ENCODE data around the gene ESYT2. TPM values are rescaled to one million over a fixed set of nuclear protein-coding genes. Genes with fewer than 3 reads are reported as not detected.

The ESYT2 gene
- total and polyA plus RNA-seq, 2 of the 4 experiments (the other 2 are of a cell fraction) = 26.7 to 69.9 TPM

DNA sequence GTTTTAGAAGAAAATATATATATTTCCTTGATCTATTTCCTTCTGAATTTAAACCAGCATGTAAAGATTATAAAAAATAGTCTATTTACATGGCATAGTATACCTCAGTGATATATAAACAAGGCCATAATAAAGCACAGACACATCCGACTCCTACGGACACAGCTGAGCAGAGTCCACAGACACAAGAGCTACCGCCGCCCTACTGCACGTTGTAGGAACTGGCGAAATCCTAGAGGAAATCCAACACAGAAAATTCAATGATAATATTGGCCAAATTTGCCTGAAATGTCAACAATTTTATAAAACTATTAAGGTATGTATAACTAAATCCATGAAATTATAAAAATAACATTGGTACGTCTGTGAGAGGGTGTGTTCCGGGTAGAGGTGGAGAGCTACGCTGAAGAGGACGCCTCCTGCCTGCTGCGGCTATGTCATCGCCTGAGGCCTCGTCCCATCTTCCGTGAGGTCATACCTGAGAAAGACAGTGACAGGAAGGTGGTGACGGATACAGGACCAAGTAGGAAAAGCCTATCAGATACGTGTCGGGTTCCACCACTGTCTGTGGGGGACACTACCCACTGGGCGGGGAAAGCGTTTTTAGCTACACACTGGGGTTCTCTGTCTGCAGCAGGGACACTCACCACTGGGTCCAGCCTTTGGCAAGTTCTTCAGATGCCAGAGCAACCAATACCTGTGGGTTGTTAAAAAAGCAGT is 95.4 kb downstream of the ESYT2 start:
- no peak for TF ChIP-seq POLR2A (IDR thresholded peaks at IDR 0.05; ENCODE audit: low read depth, low read length)
- TF ChIP-seq, protein P1, sequence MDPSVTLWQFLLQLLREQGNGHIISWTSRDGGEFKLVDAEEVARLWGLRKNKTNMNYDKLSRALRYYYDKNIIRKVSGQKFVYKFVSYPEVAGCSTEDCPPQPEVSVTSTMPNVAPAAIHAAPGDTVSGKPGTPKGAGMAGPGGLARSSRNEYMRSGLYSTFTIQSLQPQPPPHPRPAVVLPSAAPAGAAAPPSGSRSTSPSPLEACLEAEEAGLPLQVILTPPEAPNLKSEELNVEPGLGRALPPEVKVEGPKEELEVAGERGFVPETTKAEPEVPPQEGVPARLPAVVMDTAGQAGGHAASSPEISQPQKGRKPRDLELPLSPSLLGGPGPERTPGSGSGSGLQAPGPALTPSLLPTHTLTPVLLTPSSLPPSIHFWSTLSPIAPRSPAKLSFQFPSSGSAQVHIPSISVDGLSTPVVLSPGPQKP (IDR thresholded peaks at IDR 0.05; ENCODE audit: borderline replicate concordance, low read depth, low read length) = no peak
- TF ChIP-seq, protein P2, sequence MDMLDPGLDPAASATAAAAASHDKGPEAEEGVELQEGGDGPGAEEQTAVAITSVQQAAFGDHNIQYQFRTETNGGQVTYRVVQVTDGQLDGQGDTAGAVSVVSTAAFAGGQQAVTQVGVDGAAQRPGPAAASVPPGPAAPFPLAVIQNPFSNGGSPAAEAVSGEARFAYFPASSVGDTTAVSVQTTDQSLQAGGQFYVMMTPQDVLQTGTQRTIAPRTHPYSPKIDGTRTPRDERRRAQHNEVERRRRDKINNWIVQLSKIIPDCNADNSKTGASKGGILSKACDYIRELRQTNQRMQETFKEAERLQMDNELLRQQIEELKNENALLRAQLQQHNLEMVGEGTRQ (IDR thresholded peaks at IDR 0.05; ENCODE audit: low read depth, low read length) = no peak
- no peak for TF ChIP-seq RFX5 (IDR thresholded peaks at IDR 0.05; ENCODE audit: low read depth, low read length)
- TF ChIP-seq FOS (IDR thresholded peaks at IDR 0.05; ENCODE audit: low read depth, low read length) = no peak
- TF ChIP-seq NFE2L2 (IDR thresholded peaks at IDR 0.05; ENCODE audit: low read depth, low read length) = no peak
- no peak for TF ChIP-seq MAFK (IDR thresholded peaks at IDR 0.05; ENCODE audit: low read depth, low read length)
- no peak for TF ChIP-seq SMC3 (IDR thresholded peaks at IDR 0.05; ENCODE audit: low read depth, low read length)
- no peak for TF ChIP-seq RCOR1 (IDR thresholded peaks at IDR 0.05; ENCODE audit: insufficient replicate concordance, low read length)
- no peak for TF ChIP-seq CEBPB (IDR thresholded peaks at IDR 0.05; ENCODE audit: low read depth, low read length)
- TF ChIP-seq MXI1 (IDR thresholded peaks at IDR 0.05; ENCODE audit: borderline replicate concordance, low read depth, low read length) = no peak
- TF ChIP-seq RAD21 (IDR thresholded peaks at IDR 0.05; ENCODE audit: low read length) = no peak
- TF ChIP-seq BHLHE40 (IDR thresholded peaks at IDR 0.05; ENCODE audit: low read depth, low read length) = no peak
- TF ChIP-seq CHD1 (IDR thresholded peaks at IDR 0.05; ENCODE audit: low read depth, low read length) = no peak
- TF ChIP-seq, protein P3, sequence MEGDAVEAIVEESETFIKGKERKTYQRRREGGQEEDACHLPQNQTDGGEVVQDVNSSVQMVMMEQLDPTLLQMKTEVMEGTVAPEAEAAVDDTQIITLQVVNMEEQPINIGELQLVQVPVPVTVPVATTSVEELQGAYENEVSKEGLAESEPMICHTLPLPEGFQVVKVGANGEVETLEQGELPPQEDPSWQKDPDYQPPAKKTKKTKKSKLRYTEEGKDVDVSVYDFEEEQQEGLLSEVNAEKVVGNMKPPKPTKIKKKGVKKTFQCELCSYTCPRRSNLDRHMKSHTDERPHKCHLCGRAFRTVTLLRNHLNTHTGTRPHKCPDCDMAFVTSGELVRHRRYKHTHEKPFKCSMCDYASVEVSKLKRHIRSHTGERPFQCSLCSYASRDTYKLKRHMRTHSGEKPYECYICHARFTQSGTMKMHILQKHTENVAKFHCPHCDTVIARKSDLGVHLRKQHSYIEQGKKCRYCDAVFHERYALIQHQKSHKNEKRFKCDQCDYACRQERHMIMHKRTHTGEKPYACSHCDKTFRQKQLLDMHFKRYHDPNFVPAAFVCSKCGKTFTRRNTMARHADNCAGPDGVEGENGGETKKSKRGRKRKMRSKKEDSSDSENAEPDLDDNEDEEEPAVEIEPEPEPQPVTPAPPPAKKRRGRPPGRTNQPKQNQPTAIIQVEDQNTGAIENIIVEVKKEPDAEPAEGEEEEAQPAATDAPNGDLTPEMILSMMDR (conservative IDR thresholded peaks at IDR 0.05; ENCODE audit: low read depth, low read length) = no peak
- Histone ChIP-seq H3K4me2 (ENCODE audit: low read depth, low read length) (no peak overlapping the region), H3K4me1 (ENCODE audit: control insufficient read depth, insufficient read depth, low read length) (peaks cover 2% of the 10 kb centered on the region; the same call in 1 of the 2 replicates), H2BK5ac (ENCODE audit: low read depth, low read length, poor library complexity, severe bottlenecking) (no peak overlapping the region), H3K23ac (ENCODE audit: low read depth, low read length) (no peak overlapping the region), H4K20me1 (ENCODE audit: insufficient read depth, low read length) (no peaks in the 10 kb centered on the region), H3K9me3 (ENCODE audit: control insufficient read depth, insufficient read depth, low read length) (no peaks in the 10 kb centered on the region), H4K91ac (ENCODE audit: insufficient read depth, low read depth, low read length) (no peak overlapping the region), H2BK120ac (ENCODE audit: low read depth, low read length) (no peak overlapping the region), H2BK15ac (ENCODE audit: low read depth, low read length) (no peak overlapping the region), H3K4ac (ENCODE audit: low read depth, low read length) (no peak overlapping the region), H3K18ac (ENCODE audit: low read depth, low read length) (no peak overlapping the region), H3K56ac (ENCODE audit: extremely low read depth, insufficient read depth, low read length) (no peak overlapping the region), H2AK9ac (replicated peaks; ENCODE audit: low read depth, low read length, poor library complexity) (no peak overlapping the region), H4K8ac (ENCODE audit: low read depth in 2 of 2, low read length in 2 of 2) (no peak overlapping the region), H3K14ac (replicated peaks; ENCODE audit: low read depth, low read length) (no peak overlapping the region), H3K27me3 (ENCODE audit: control insufficient read depth, insufficient read depth, low read length) (no peaks in the 10 kb centered on the region), H2AFZ (replicated peaks; ENCODE audit: low read length, poor library complexity) (no peak overlapping the region), H4K5ac (ENCODE audit: low read depth, low read length) (no peak overlapping the region), H3K4me3 (ENCODE audit: insufficient read depth, low read depth, low read length) (no peak overlapping the region), H2BK20ac (ENCODE audit: low read depth, low read length) (no peak overlapping the region; the same call in 1 of the 2 replicates), H3K9me1 (ENCODE audit: insufficient read depth, low read length) (peaks cover 14% of the 10 kb centered on the region; the same call in 1 of the 2 replicates), H3K36me3 (ENCODE audit: control insufficient read depth, insufficient read depth, low read length) (peaks cover 36% of the 10 kb centered on the region), H3K9ac (ENCODE audit: low read depth, low read length) (no peak overlapping the region), H2AK5ac (ENCODE audit: low read depth, low read length) (no peak overlapping the region; the same call in 1 of the 2 replicates), H3K27ac (ENCODE audit: insufficient read depth, low read length) (no peak overlapping the region), H3K79me1 (ENCODE audit: low read depth in 1 of 2, low read length in 2 of 2) (peaks cover 4 to 6% of the 10 kb centered on the region in 2 experiments; a peak in 2 of 4 replicates)
- intact Hi-C loops (cut with micrococcal nuclease) = no loop called here
- in situ Hi-C loops (cut with MboI; ENCODE audit: low sequenced_read_pairs) = no loop called here
- DNase-seq = no peak
- no TSS peak for BruUV-seq (replicated peaks)
- 100% methylated on average over 8 of the region's 19 CpGs; no CpG with 5 or more reads in 1 of the 2 experiments for WGBS, 2 experiments (ENCODE audit: extremely low coverage in 2 of 2, insufficient read length in 1 of 2)
- dilution Hi-C loops (cut with HindIII; ENCODE audit: low sequenced_read_pairs, unreplicated experiment) = no loop called here
- ChIA-PET CTCF (interaction anchor here (0.7 kb wide), 1 partner anchor 151 kb away, joined by 3 read pairs; no protein-coding TSS in a partner anchor), POLR2A (ENCODE audit: unreplicated experiment) (no interaction called here)
- ATAC-seq (ENCODE audit: low read depth) = no peak
